MV-4-11 (cell line): ENCODE measurements around the gene ITGA7.
A peak's percentile ranks its signal among the peaks of the same experiment; 100 is the strongest.

Experiments used
- DNase-seq: peaks from one replicate; lab custom pipeline; 2025; lab: John Stamatoyannopoulos, UW

Gene ITGA7, protein sequence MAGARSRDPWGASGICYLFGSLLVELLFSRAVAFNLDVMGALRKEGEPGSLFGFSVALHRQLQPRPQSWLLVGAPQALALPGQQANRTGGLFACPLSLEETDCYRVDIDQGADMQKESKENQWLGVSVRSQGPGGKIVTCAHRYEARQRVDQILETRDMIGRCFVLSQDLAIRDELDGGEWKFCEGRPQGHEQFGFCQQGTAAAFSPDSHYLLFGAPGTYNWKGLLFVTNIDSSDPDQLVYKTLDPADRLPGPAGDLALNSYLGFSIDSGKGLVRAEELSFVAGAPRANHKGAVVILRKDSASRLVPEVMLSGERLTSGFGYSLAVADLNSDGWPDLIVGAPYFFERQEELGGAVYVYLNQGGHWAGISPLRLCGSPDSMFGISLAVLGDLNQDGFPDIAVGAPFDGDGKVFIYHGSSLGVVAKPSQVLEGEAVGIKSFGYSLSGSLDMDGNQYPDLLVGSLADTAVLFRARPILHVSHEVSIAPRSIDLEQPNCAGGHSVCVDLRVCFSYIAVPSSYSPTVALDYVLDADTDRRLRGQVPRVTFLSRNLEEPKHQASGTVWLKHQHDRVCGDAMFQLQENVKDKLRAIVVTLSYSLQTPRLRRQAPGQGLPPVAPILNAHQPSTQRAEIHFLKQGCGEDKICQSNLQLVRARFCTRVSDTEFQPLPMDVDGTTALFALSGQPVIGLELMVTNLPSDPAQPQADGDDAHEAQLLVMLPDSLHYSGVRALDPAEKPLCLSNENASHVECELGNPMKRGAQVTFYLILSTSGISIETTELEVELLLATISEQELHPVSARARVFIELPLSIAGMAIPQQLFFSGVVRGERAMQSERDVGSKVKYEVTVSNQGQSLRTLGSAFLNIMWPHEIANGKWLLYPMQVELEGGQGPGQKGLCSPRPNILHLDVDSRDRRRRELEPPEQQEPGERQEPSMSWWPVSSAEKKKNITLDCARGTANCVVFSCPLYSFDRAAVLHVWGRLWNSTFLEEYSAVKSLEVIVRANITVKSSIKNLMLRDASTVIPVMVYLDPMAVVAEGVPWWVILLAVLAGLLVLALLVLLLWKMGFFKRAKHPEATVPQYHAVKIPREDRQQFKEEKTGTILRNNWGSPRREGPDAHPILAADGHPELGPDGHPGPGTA

DNA sequence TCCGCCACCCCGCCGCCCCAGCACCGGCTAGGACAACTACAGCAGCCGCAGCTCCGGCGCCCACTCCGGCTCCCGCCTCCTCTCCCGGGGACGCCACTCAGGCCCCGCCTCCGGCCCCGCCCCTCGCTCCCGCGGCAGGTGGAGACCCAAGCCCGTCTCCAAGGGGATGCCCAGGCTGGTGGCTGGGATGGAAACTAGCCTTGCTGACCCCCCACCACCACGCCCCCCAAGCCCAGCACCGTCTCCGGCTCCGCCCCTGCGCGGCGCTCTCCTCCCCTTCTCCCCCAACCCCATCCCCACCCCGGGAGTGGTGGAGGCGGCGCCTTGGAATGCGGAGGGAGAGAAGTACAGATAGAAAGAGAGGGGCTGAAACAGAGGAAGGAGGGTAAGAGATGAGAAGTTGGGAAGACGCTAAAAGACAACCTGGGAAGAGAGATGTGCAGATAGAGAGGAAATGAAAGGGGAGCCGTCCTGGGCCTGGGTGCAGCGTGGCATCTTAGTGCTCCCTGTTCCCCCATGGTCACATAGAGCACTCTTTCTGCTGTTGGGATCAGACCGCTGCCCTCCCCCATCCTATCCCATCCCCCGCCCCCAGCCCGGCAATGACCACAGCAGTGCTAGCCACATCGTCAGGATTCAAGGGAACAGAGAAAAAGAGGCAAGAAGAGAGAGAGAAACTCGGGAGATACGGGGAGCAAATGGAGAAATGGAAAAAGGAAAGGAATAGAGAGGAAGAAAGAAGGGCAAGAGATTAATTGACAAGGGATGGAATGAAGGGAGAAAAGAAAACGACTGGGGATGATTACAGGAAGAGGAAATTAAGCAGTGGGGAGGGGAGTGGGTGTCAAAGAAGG is at the start of gene ITGA7:
Gene ITGA7, minus strand, starts transcription at position 64 of the 854 bp plus-strand sequence. CDS start 222 bp downstream, outside the sequence.
- DNase-seq, result no peak

DNA sequence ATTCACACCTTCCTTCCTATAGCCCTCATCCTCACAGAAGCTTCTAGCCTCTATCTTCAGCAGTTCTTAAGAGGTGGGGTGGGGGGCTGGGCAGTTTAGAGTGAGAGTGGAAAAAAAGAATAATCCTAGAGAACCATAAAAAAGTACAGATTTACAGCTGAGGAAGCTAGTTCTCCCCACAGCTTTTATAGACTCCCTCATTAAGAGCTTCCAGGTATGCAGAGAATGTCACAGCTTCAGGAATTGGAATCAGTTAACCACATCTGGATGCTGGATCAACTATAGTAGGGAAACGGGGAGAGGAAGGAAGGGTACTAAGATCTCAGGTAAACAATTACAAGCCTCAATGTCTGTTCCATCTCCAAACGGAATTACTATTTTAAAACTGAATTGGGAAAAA is 47.5 kb upstream of the ITGA7 start:
- no peak for DNase-seq

DNA sequence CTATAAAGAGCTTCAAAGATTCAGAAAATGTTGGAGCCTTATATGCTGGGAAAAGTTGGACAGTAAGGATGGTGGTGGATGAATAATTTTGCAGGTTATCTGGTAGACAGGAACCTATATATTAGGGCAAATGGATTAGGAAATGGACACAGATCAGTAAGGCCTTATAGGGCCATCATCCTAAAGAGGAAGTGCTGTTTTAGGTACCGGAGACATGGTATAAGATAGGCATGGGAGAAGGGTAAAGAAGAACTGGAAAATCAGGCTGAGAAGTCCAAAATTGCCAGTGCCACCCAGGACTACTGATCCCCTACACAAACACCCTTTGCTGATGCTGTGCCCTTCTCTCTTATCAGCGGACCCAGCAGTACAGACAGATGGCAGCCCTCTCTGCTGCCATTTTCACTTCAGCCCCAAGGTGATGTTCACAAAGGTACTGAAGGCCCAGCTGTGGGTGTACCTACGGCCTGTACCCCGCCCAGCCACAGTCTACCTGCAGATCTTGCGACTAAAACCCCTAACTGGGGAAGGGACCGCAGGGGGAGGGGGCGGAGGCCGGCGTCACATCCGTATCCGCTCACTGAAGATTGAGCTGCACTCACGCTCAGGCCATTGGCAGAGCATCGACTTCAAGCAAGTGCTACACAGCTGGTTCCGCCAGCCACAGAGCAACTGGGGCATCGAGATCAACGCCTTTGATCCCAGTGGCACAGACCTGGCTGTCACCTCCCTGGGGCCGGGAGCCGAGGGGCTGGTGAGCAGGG is 40.7 kb upstream of the ITGA7 start:
- no peak for DNase-seq

DNA sequence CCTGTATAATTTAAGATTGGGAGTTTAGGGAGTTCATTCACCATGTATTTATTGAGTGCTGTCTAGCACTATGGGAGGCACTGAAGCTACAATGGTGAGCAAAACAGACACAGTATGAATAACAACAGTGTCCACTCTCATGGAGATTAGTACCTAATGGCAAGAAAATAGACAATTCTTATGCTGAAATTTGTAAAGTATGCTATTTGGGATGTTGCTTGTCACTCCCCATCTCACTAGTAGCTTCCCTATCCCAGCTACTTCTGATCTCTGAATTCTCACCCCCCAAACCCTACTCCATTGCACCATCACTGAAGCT is 39.2 kb upstream of the ITGA7 start:
- no peak for DNase-seq

DNA sequence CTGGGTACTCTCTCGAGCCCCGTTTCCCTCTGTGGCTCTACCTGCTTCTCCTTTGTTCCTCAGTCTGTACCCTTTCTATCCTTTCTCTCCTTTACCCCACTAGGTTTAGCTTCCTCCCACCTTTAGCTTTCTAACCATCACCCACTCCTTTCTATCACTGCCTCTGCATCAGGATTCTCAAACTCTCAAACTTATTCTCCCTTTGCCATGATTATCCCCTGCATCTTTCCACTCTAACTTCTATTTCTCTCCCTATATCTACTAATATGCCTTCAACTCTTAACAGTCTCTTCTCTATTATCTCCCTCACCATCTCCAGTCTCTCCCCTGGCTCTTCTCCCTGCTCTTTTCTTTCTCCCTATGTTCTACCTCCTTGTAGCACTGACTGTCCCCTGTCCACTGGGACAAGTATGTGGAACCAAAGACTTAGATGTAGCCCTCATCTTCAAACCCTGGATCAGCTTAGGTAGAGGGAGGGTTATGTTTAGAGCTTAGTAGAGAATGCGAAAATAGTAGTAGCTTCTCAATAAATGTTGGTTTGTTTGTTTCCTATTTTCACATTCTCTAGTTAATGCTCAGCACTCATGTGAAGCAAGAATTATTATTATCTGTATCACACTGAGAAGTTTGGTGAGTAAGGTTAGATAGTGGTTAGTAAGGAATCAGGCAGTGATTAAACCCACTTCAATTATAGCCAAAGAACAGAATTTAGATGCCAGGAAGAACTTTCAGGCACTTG is 38.6 kb upstream of the ITGA7 start:
- DNase-seq, result no peak

DNA sequence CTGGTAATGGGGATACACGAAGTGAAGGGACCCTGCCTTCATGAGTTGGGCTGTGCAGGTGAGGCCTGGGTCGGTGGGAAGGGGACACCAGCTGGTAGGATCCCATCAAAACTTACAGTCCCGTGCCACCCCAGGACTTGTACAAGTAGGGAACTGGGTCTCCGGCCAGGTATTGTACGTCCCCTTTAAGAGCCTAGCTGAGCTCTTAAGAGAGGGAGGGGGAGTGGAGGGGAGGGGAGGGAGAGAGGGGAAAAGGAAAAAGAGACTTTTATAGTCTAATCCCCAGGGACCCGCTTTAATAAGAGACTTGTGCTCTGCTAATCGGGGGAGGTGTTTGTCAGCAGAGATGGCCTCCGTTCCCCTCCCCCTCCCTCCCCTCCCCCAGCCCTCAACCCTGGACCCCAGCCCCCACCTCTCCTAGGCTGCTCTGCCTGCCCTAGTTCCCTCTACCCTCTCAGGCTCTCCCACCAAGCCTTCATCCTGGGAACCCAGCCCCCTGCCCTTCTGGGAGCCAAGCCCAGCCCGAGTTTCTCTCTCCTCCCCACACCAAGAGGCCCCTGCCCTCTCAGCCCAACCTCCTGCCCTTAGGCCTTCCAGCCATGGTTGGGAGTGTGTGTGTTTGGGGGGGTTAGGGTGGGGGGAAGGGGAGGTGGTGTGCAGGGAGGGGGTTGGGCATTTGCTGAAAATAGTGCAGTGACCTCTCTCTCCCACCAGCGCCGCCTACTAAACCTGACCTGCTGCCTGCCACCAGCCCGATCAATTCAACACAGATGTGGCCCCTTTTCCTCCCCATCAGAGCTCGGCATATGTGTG is 37.9 kb upstream of the ITGA7 start:
- DNase-seq, result no peak

DNA sequence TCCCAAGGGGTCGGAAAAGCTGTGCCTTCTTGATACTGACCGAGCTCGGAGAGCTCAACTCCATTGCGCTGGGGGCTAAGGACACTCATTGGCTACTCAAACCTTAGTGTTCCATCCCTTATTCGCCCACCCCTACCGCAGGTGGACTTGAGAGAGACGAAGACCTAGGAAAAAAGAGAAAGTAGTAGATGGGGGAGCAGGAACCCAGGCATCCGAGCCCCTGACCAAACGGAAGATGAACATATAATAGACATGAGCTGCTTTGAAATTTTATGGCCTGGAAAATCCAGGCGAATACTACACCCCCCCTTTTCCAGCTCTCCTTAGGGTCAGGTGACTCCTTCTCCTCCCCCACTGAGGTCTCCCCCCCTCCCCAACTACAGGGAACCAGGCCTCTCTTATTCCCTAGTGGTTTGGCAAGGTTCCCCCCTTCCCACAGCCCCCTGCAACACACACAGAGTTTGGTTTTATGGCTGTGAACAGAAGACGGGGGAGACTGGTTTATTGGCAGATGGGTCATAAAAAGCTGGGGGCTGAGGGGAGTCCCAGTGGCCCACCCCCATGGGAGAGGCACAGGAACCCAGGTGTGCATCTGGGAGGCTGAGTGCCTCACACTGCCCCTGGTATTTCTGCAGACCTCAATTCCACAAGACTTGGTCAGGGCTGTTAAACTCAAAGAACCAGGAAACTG is 36.8 kb upstream of the ITGA7 start:
- no peak for DNase-seq

DNA sequence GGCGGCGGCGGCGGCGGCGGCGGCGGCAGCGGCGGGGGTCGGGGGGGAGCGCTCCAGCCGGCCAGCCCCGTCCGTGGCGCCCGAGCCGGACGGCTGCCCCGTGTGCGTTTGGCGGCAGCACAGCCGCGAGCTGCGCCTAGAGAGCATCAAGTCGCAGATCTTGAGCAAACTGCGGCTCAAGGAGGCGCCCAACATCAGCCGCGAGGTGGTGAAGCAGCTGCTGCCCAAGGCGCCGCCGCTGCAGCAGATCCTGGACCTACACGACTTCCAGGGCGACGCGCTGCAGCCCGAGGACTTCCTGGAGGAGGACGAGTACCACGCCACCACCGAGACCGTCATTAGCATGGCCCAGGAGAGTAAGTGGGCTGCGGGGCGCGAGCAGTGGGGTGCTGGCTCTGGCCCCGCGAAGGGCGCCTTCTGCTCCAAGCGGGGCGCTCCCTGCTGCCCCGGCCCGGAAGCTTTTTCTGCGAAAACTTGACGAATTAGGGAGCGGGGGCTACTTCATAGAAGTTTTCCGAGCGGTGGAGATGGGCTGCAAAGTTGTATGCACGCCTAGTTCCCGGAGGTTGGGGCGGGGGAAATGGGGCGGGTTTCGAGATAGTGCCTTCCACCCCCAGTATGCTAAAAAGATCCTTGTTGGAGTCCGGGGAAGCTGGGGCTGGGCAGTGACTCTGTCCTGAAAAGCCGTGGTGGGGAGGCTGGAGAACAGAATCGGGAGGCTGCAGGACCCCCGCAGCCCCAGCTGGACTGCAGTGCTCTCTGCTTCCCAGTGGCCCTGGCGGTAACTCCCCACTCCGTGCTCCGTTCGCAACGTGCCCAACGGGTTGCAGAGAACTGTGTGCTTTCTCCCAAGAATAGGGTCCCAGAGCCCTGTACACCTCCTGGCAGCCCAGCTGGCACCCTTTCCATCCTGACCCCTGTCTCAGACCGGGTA is 36.0 kb upstream of the ITGA7 start:
- DNase-seq, result peak; percentile 55

DNA sequence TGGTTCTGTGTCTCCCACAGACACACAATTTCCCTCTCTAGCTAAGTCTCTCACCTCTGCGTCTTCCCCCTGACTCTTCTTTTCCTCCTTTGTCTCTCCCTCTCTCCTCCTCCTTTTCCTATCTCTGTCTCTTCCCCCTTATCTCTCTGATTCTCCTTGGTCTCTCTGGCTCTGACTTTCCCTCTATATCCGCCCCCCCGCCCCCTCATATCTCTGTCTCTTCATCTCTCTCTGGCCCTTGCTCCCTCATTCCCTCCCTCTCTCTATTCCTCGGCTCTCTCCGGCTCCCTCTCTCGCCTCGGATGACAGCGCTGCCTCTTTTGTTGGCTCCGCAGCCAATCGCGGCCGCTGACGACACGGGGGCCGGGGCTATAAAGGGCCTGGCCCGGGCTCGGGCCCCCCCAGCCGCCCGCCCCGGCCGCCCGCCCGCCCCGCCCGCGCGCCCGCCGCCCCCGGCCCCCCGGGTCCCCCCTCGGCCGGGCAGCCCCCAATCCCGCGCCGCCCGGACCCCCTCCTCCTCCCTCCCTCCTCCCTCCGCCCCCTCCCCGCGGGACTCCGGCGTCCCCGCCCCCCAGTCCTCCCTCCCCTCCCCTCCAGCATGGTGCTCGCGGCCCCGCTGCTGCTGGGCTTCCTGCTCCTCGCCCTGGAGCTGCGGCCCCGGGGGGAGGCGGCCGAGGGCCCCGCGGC is 35.2 kb upstream of the ITGA7 start, which contains the start of gene GDF11:
Gene GDF11, plus strand, starts transcription at position 404 of the 687 bp plus-strand sequence. Its CDS starts 195 bp downstream, at position 599.
- peak; percentile 46 for DNase-seq

DNA sequence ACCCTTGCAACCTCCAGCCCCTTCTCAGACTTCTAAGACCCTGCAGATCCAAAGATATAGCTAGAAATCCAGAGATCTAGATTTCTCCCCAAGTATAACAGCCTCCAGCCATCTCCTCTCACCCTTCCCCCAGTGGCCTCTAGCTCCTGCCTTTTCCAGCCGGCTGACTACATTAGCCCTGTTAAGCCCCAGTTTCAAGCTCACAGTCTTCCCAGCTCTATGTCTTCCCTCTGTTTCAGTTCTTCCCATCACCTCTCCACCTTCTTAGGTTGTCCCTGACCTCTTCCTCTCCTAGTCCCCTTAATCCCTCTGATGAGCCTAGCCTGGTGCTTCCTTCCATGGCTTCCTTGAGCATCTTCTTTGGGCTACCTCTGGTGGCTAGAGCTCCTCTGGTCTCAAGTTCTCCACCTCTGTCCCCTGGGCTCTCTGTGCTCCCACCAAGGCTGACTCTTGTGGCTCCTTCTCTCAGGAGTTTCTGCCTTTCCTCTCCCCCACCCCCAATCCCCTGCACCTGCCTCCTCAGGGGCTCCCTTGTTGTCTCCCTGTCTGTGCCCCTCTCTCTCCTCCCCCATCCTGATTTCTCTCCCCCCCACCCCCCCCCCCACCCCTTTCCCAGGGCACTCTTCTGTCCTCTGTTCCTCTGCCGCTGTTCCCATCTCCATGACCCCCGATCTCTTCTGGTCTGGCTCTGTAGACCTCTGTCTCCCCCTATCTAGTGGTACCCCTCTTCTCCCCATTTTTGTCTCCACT is 34.4 kb upstream of the ITGA7 start:
- DNase-seq, result no peak

DNA sequence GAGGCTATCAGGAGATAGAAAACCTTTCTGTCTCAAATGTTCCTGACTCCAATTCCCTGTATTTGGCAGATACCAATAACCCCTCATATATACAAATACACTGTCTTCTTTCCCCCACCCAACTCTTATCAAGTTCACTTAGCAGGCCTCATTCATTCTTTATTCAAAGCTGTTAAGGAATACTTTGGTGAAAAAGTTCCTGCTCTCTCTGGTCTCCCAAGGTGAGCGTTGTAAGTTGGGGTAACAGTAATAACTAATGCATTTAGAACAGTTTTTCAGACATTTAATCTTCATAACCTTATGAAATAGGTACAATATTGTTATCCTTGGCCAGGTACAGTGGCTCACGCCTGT is 31.3 kb upstream of the ITGA7 start:
- DNase-seq, result no peak

DNA sequence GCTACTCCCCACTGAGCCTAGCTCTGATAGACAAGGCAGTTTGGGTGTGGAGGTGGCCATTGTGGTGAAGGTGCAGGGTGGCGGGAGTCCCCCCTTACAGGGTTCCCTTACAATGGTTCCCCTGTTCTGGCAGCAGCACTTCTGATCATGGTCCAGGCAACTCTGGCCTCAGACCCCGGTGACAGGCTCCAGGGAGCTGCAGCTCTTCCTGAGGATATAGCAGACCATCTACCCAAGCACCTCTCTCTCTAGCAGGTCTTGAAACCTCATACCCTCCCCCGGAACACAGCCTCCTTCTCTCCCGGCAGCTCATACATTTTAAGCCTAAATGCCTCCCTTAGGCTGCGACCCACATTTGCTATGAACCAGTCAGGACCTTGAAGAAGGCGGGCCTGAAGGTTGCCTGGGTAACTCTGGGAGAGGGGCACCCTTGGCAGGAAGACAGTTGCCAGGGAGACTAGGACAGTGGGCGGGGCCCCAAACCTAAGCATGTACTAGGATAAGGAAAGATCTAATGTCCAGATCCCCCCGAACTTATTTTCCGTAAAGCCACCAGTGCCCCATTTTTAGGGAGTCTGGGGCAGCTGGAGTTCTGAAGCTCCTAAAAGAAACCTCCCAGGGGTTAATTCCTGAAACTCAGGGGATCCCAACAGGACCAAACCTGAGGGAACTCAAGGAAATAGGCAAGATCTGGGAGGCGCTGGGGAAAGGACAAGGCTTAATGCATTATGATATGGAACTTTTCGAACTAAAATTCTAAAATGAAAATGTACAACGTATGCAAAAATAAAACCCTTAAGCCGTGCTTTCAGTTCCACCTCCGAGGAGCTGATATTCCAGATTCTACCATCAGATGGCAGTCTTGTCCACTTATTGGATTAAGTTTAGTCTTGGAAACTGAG is 30.7 kb upstream of the ITGA7 start:
- peak; percentile 81 for DNase-seq

DNA sequence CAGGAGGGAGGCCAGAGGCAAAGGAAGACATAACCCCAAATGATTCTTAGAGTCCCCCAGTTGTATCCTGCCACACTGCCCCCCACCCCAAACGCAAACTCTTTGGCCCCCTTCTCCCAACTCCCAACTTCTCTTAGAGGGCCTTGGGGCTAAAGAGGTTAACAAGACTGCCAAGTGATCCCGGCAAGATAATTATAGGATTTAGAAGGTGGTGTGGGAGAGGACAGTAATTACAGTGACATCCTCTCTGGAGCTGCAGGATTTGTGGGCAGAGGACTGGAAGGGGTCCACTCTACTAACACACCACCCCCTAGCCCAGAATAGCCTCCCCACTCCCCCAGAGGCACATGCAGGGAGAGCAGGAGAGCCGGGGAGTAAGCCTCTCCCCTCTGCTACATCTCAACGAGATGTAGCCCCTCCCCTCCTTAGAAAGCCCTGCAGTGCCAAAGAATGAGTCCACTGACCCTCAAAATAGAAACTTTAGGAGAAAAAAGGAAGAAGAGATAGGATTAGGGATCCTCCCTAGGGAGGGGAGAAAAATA is 29.9 kb upstream of the ITGA7 start:
- DNase-seq, result no peak

DNA sequence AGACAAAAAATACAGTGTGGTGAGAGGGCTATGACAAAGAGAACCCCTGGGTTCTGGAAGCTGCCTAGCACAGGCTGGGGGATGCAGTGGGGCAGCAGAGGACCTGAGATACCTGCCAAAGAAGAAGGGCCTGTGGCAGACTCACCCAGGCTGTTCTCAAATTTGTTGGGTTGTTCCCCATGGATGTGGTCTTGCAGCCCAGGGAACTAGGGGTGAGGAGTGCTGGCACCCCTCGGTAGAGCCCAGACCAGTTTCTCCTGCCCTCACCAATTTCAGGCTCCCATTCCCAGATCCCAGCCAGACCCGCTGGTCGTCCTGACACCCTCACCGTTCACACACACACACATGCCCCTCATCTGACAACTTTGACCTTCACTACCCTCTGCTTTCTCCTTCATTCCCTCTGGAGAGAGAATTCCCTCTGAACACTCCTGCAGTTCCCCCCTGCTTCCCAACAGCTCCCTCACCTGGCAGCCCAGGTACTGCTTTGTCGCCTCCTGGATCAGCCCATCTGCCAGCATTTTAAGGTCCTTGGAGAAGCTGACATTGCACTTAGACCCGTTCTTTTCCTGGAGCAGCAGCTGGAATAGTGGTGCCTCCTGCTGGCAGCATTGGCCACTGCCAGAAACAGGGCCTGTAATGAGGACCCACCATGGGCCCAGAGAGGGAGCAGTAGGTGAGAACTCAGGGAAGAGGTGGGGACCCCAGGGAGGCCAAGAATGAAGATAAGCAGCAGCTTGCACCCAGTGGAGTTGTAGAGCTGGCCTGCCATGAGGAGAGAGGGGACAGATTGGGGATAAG is 29.3 kb upstream of the ITGA7 start:
- DNase-seq, result peak; percentile 73
